ENCODE results near the gene PIGQ.

DNA sequence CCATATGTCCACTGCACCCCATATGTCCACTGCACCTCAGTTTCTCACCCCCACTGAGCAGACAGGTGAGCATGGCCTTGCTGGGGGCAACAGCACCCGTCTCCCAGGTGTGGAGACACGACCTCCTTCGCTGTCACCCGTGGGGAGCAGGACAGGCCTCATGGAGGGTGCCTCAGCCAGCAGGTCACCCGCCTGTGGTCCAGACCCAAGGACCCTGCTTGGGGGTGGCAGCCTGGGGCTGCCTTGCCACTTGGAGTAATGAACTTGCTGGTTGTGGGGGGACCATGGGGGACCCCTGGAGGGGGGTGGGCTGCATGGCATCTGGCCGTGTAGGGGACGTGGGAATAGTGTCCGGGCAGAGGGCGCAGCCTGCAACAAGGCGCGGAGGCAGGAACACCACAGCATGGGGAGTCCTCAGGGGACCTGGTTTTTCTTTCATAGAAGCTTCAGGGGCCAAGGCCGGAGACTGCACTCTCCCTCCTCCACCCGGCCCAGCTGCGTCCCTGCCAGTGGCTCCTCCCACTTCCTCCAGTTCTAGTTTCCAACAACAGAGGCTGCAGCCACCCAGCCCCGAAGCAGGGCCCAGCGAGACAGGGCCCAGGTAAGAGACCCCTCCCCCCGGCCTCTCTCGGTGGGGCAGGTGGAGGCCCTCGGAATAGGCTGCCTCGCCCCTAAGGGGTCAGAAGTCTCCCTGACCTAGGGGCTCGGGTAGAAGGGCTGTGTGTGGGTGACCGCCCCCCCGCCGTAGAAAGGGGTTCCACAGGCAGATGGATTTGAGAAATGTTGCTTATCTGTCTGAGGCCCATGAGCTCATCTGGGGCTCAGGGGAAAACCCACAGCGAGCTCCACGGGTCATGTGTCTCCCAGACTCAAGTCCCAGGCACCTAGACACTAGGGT is 3.0 kb upstream of the PIGQ start, which contains the start of gene NHLRC4:
- TF ChIP-seq, protein P1, sequence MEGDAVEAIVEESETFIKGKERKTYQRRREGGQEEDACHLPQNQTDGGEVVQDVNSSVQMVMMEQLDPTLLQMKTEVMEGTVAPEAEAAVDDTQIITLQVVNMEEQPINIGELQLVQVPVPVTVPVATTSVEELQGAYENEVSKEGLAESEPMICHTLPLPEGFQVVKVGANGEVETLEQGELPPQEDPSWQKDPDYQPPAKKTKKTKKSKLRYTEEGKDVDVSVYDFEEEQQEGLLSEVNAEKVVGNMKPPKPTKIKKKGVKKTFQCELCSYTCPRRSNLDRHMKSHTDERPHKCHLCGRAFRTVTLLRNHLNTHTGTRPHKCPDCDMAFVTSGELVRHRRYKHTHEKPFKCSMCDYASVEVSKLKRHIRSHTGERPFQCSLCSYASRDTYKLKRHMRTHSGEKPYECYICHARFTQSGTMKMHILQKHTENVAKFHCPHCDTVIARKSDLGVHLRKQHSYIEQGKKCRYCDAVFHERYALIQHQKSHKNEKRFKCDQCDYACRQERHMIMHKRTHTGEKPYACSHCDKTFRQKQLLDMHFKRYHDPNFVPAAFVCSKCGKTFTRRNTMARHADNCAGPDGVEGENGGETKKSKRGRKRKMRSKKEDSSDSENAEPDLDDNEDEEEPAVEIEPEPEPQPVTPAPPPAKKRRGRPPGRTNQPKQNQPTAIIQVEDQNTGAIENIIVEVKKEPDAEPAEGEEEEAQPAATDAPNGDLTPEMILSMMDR (IDR thresholded peaks at IDR 0.05), result no peak
- TF ChIP-seq POLR2A (IDR thresholded peaks at IDR 0.05; ENCODE audit: low read depth) (no peak), EP300 (IDR thresholded peaks at IDR 0.05) (no peak), POLR2AphosphoS5 (IDR thresholded peaks at IDR 0.05) (peak in 1 of 2 donors; percentile 16)
